Hepatocyte (in vitro differentiated cells): ENCODE data around the gene TRIM16.
"Not testable (repeated sequence)": the region's sequence is repeated elsewhere in the genome, so short reads cannot be mapped to it uniquely, and the experiment has no call there.

ENCODE experiments used
- EZH2 ChIP-seq: fragments of 200-600 bp; sonication (generic); IDR thresholded peaks from 2 replicates; pipeline ENCODE4 v1.6.1; 2016; ENCODE audit warnings: antibody characterized with exemption, mild to moderate bottlenecking, borderline replicate concordance
- TF ChIP-seq, protein P1 (sequence below): fragments of 200-600 bp; sonication (generic); IDR thresholded peaks from 2 replicates; pipeline ENCODE4 v1.5.1; 2016; ENCODE audit warnings: antibody characterized with exemption, mild to moderate bottlenecking; ENCODE audit not compliant: poor library complexity

DNA sequence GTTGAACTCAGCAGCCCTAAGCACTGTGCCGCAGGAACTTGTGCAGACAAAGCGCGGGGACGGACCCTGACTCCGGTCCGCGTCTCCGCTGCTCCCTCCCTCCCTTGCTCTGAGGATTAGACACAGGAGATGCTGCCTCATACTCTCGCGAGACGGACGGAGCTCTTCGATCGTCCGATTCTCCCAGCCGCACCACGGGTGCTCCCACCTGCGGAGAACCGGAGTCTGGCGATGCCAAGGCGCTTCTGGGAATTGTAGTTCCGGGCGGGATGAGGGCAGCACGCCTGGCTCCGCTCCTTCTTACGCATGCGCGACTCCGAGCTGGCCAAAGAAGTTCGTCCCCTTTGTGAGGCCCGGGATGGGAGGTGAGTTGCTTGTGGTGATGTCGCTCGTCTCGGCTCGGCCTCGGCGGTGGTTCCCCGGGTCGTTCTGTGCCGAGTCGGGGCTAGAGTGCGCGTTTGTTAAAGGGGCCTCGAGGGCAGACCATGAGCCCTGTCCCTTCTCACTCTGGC, 15.4 kb upstream of the TRIM16 start, which contains the start of gene ZNF286A:
- TF ChIP-seq, protein P1, sequence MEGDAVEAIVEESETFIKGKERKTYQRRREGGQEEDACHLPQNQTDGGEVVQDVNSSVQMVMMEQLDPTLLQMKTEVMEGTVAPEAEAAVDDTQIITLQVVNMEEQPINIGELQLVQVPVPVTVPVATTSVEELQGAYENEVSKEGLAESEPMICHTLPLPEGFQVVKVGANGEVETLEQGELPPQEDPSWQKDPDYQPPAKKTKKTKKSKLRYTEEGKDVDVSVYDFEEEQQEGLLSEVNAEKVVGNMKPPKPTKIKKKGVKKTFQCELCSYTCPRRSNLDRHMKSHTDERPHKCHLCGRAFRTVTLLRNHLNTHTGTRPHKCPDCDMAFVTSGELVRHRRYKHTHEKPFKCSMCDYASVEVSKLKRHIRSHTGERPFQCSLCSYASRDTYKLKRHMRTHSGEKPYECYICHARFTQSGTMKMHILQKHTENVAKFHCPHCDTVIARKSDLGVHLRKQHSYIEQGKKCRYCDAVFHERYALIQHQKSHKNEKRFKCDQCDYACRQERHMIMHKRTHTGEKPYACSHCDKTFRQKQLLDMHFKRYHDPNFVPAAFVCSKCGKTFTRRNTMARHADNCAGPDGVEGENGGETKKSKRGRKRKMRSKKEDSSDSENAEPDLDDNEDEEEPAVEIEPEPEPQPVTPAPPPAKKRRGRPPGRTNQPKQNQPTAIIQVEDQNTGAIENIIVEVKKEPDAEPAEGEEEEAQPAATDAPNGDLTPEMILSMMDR: not testable (repeated sequence)
- TF ChIP-seq EZH2: not testable (repeated sequence)
